Erythroblast (primary cell): ENCODE measurements around the gene NRXN3.
"Not testable (repeated sequence)": the region's sequence is repeated elsewhere in the genome, so short reads cannot be mapped to it uniquely, and the experiment has no call there.

Source experiments
- DNase-seq, 2 experiments: peaks; one replicate each; lab custom pipeline; 2025; lab: John Stamatoyannopoulos, UW
- GATA1 ChIP-seq: IDR thresholded peaks from 2 replicates; pipeline ENCODE4 v1.6.1; 2011; ENCODE audit warnings: low read depth, mild to moderate bottlenecking, control low read depth, low read length, moderate library complexity
- POLR2A ChIP-seq: IDR thresholded peaks from 2 replicates; pipeline ENCODE4 v1.6.1; 2011; ENCODE audit warnings: mild to moderate bottlenecking, low read length

The NRXN3 gene

DNA sequence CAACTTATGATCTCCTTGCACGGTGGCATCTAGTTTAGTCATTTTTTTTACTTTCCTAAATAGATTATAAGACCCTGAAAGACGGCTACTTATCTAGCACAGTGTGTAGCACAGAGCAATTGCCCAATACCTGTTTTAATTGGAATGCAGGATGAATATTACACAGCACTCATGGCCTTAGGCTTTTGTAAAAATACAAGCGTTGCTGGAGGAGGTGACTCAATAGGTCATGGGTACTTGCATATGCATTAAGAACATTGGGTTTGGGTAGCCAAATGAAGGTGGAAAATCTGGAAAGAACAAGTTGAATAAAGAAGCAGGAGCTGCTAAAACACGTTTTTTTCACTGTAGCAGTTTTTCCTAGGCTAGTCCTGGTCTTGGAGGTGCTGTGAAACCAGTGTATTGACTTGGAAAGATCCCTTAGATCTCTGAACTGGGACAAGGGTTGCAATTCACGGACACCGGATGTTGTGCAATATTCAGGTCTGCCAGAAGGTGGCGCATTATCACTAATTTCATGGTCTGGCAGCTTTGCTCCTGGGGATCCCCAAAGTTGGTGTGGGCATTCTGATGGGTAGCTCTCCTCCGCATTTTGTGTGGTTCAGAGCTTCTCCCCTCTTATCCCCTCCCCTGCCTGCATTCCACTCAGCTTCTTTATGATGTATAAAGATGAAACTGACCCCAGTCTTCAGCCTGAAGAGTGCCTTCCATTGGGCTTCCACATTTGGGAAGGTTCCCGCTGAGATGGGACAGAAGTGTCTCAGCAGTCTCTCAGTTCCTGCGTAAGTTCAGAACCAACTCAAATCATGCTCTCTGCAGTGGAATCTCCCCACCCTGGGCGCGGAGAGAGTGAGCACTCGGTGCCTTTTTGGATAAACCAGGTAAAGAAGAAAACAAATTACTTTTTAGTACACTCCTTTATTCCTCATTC is 278.3 kb downstream of the NRXN3 start:
- DNase-seq = peak; percentile 47 to 74
- TF ChIP-seq GATA1 = no peak

DNA sequence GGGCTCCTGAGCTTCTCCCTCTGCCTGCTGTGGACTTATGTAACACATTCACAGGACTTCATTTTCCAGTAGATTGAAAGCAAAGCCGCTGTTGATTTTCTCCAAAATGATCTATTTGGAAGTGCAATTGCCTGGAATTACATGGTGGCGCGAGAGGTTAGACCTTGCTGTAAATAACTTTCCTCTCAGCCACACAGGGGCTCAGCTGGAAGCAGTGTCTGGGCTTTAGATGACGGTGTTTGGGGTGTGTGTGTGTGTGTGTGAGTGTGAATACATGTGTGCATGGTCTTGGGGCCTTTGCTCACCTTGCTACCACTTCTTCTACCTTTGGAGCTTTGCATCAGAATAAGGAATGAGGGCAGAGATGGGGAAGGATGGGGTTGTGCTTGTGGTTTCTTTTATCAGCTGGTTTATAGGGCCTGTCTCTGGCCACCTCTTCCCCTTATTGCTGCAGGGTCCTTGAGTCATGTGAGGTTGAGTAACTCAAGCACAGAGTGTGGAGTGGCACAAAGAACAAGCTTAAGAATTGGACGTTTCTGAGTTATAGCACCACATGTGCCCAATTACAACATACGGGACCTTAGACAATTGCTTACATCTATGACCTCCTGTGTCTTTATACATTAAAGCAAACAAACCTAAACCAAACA is 280.6 kb downstream of the NRXN3 start:
- DNase-seq = no peak
- TF ChIP-seq POLR2A = no peak
- no peak for TF ChIP-seq GATA1

DNA sequence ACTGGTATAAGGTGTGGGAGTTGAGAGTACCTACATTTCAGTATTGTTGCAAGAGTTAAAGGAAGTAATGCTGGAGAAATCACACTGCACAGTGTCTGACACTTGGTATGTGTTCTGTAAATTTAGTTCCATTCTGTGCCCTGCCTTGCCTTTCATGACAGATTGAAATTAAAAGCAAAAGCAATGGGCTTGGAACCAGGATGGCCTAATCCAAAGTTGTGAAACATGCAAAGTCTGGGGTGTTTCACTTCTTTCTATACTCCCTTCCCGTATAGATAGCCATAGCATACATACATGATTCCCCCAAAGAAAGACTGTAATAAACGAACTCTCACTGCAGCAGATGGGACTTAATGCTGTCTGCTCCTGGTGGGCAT is 281.1 kb downstream of the NRXN3 start:
- no peak for DNase-seq
- no peak for TF ChIP-seq GATA1
- no peak for TF ChIP-seq POLR2A

DNA sequence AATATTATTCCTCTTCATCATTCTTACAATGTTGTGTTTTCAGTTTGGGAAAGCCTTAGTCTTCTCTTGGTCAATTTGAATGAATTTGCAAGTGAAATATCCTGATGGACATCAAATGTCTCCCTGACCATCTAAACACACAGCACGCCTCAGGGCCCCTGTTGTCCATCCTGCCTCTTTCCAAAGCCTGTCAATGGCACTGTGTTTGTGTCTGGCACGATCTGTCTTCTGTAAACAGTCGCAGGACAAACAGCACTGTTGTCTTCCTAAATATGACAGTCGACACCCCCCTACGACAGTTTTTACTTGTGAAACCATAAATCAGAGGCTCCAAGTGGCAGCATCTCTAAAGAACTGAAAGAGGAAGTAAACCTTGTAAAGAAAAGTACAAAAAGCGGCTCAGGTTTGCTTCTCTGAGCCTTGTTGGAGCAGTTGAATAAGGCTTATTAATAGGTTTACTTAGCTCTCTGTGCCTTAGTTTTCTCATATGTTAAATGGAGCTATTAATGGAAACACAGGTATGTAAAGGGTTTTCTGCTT is 285.8 kb downstream of the NRXN3 start:
- TF ChIP-seq POLR2A (no peak), GATA1 (no peak)
- DNase-seq = no peak

- no peak for DNase-seq
- TF ChIP-seq POLR2A (no peak), GATA1 (no peak)
These were observed 299.8 kb downstream of the NRXN3 start for GRCh38 chr14:78469947-78470346.

GRCh38 chr14:78479127-78479780 is 309.1 kb downstream of the NRXN3 start:
- TF ChIP-seq GATA1 (no peak), POLR2A (no peak)
- no peak for DNase-seq

DNA sequence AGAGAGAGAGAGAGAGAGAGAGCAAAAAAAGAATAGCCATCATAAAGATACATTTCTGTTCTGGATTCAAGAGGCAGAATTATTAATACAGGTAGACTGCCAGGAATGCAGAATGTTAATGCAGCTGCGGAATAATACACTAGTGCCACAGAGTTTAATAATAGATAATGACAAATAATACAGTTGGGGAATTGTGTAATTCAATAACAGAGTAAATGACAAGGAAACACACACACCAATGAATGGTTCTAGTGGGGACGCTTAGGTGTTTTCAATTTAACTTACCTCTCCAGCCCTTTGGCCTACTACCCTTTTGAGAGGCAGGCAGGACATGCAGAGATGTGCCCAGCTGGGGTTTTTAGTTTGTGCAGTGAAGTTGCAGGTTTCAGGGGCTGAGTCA is 313.9 kb downstream of the NRXN3 start:
- TF ChIP-seq POLR2A = no peak
- TF ChIP-seq GATA1 = no peak
- no peak for DNase-seq

DNA sequence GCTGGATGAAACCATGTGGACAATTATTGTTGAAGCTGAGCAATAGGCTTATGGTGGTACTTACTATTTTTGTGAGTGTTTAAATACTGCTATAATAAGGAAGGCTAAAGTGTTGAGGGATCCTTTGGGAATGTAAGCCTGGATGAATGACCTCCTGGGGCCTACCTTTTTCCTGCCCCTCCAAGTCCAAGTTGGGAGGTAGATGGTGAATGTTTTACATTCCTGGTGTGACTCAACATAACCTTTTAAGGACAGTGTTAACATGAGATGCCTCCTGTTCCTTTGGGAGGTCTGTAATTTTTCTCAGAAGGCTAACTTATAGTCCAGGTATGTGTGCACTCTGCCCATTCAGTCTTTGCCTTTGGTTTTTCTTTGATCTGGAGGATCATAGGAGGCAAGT is 315.9 kb downstream of the NRXN3 start:
- no peak for TF ChIP-seq GATA1
- TF ChIP-seq POLR2A = no peak

DNA sequence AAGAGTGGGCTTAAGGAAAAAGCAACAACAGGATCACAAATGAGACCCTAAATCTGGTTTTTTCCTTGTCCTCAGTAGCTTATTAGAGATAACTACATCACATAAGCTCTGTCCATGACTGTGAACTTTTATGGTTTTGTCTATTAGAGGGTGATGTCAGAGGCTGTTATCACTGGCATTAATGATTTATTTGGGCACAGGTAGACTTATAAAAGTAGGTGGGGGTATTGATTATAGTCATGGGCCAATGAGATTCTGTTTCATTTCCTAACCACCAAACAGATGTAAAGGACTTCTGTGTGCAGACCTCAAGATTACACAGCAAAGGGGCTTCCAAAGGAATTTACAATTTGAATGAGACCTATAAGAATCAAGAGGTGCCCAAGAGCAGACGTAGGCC is 316.4 kb downstream of the NRXN3 start:
- no peak for TF ChIP-seq GATA1
- no peak for TF ChIP-seq POLR2A
- DNase-seq = no peak

More for the DNA sequence above, 315.9 kb downstream of the NRXN3 start:
- DNase-seq = no peak

DNA sequence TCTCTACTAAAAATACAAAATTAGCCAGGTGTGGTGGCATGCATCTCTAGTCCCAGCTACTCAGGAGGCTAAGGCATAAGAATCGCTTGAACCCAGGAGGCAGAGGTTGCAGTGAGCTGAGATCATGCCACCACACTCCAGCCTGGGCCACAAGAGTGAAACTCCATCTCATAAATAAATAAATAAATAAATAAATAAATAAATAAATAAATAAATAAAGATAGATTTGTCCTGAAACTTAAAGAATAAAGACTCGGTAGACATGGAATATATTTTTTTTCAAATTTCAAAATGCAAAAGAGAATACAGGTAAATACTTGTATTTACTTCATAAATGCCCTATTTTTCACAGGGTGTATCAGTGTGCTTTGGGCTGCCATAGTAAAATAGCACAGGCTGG is 317.4 kb downstream of the NRXN3 start:
- DNase-seq = not testable (repeated sequence)

GRCh38 chr14:78488938-78489337 is 318.8 kb downstream of the NRXN3 start:
- no peak for TF ChIP-seq GATA1
- no peak for TF ChIP-seq POLR2A
- no peak for DNase-seq

GRCh38 chr14:78491048-78491447 is 320.9 kb downstream of the NRXN3 start:
- TF ChIP-seq GATA1 (no peak), POLR2A (no peak)
- no peak for DNase-seq

DNA sequence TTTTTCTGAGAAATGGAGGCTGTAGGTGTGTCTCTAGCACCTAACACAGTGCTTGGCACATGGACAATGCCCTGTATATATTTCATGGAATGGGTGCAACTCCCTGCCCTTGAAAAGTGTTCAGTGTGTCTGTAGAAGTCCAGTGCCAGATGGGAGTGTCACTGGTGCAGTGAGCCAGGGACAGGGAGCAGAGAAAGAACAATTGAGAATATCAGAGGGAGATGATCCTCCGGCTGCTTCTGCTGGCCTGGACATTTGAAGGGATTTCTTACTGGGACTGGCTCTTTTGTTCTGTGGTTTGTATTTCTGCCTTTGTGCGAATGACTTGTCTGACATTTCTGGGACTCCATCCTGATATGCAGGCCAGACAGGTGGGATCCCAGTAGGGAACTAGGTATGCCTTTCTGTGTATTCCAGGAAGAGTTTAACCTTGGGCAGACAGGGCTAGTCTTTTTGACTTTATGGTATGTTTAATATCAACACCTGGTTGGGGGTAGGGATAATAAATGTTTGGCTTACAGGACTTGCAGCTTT is 328.0 kb downstream of the NRXN3 start:
- TF ChIP-seq GATA1 (no peak), POLR2A (no peak)
- no peak for DNase-seq
